SK-N-SH (cell line): ENCODE results near the gene PAQR7. TPM values are rescaled to one million over a fixed set of nuclear protein-coding genes. Genes with fewer than 3 reads are reported as not detected.

Experiments used
- CTCF ChIA-PET: fragments of 300-600, 350-600 bp; formaldehyde crosslinking; extraction: SDS; loops from one replicate; lab custom pipeline; 2021; lab: Yijun Ruan, JAX
- POLR2A ChIA-PET: fragments of 350-600 bp; sonication (Branson Sonifier 250); formaldehyde crosslinking; extraction: SDS; loops from one replicate; lab custom pipeline; 2020; ENCODE audit warnings: antibody characterized with exemption, inconsistent platforms; lab: Yijun Ruan, JAX
- DNase-seq: peaks from one replicate; pipeline ENCODE4 v3.0.0; 2012
- H2AFZ ChIP-seq: fragments of 200-600 bp; sonication (generic); 2 replicates; pipeline ENCODE4 v1.8.1; 2016; ENCODE audit warnings: antibody characterized with exemption, mild to moderate bottlenecking, low read depth
- H3F3A ChIP-seq: fragments of 200-600 bp; sonication (generic); replicated peaks from 2 replicates; pipeline ENCODE3; 2016; ENCODE audit warnings: antibody characterized with exemption, mild to moderate bottlenecking; ENCODE audit not compliant: insufficient read depth
- H3K27ac ChIP-seq, 2 experiments: fragments of 200-500 bp in 1 of 2; fragments of 200-600 bp in 1 of 2; sonication (Bioruptor generic) in 1 of 2; sonication (generic), shearing (Covaris generic) in 1 of 2; 2 replicates each; pipeline versions ENCODE4 v1.5.1 to v1.6.1; 2014 to 2016; ENCODE audit warnings: low read depth in 2 of 2, inconsistent platforms in 1 of 2, low read length in 1 of 2, mild to moderate bottlenecking in 1 of 2, mixed read lengths in 1 of 2
- H3K27me3 ChIP-seq: fragments of 200-600 bp; sonication (generic), shearing (Covaris generic); 2 replicates; pipeline ENCODE4 v1.6.1; 2016; ENCODE audit warnings: mixed run types; ENCODE audit not compliant: insufficient read depth
- H3K36me3 ChIP-seq, 2 experiments: fragments of 200-500 bp in 1 of 2; fragments of 200-600 bp in 1 of 2; sonication (Bioruptor generic) in 1 of 2; sonication (generic) in 1 of 2; replicated peaks in 1 of 2; 2 replicates each; pipeline versions ENCODE3 to v1.5.1; 2014 to 2016; ENCODE audit warnings: low read length in 1 of 2, mild to moderate bottlenecking in 1 of 2; ENCODE audit not compliant: insufficient read depth in 2 of 2, control insufficient read depth in 1 of 2
- H3K4me1 ChIP-seq, 2 experiments: fragments of 200-500 bp in 1 of 2; fragments of 200-600 bp in 1 of 2; sonication (Bioruptor generic) in 1 of 2; sonication (generic), shearing (Covaris generic) in 1 of 2; 2 replicates each; pipeline versions ENCODE4 v1.5.1 to v1.6.1; 2014 to 2016; ENCODE audit warnings: low read depth in 1 of 2, low read length in 1 of 2, mixed run types in 1 of 2; ENCODE audit not compliant: insufficient read depth in 2 of 2, control insufficient read depth in 1 of 2
- H3K4me2 ChIP-seq: fragments of 200-600 bp; sonication (generic), shearing (Covaris generic); 2 replicates; pipeline ENCODE4 v1.6.1; 2017; ENCODE audit warnings: mixed run types
- H3K4me3 ChIP-seq, 2 experiments: fragments of 200-500 bp in 1 of 2; fragments of 200-600 bp in 1 of 2; sonication (Bioruptor generic) in 1 of 2; sonication (generic), shearing (Covaris generic) in 1 of 2; 2 replicates each; pipeline versions ENCODE4 v1.5.1 to v1.8.1; 2014 to 2016; ENCODE audit warnings: low read depth in 2 of 2, inconsistent platforms in 1 of 2, low read length in 1 of 2, mild to moderate bottlenecking in 1 of 2, mixed read lengths in 1 of 2, moderate library complexity in 1 of 2
- H3K79me2 ChIP-seq: fragments of 200-600 bp; sonication (generic); 2 replicates; pipeline ENCODE4 v1.8.1; 2017; ENCODE audit warnings: mild to moderate bottlenecking; ENCODE audit not compliant: insufficient read depth
- H3K9ac ChIP-seq: fragments of 200-600 bp; sonication (generic); 2 replicates; pipeline ENCODE4 v1.6.1; 2017; ENCODE audit warnings: mixed run types
- H3K9me2 ChIP-seq: fragments of 200-600 bp; sonication (generic); 2 replicates; pipeline ENCODE4 v1.6.1; 2017; ENCODE audit warnings: mixed run types
- H3K9me3 ChIP-seq: fragments of 200-600 bp; sonication (generic); 2 replicates; pipeline ENCODE4 v1.6.1; 2017; ENCODE audit warnings: mixed run types, mild to moderate bottlenecking, moderate library complexity
- H4K20me1 ChIP-seq: fragments of 200-600 bp; sonication (generic); 2 replicates; pipeline ENCODE4 v1.6.1; 2017; ENCODE audit warnings: mild to moderate bottlenecking, mixed run types; ENCODE audit not compliant: insufficient read depth
- CTCF ChIP-seq: fragments of 200-600 bp; sonication (generic); IDR thresholded peaks from 2 replicates; pipeline ENCODE4 v1.6.1; 2017; ENCODE audit warnings: antibody characterized with exemption, mild to moderate bottlenecking, moderate library complexity
- ELF1 ChIP-seq: IDR thresholded peaks from 2 replicates; pipeline ENCODE4 v1.4.0; 2012
- EP300 ChIP-seq, 2 experiments: IDR thresholded peaks; 2 replicates each; pipeline versions ENCODE4 v1.4.0 to v1.6.1; 2012; ENCODE audit warnings: borderline replicate concordance in 1 of 2, low read depth in 1 of 2, low read length in 1 of 2
- FOSL2 ChIP-seq: IDR thresholded peaks from 2 replicates; pipeline ENCODE4 v1.4.0; 2012; ENCODE audit warnings: low read depth, mild to moderate bottlenecking, moderate library complexity, borderline replicate concordance
- FOXJ3 ChIP-seq: sonication (generic); formaldehyde crosslinking; IDR thresholded peaks from 2 replicates; pipeline ENCODE4 v1.5.1; 2020; ENCODE audit warnings: mild to moderate bottlenecking, missing genetic modification reagents
- FOXM1 ChIP-seq: IDR thresholded peaks from 2 replicates; pipeline ENCODE4 v1.4.0; 2012; ENCODE audit warnings: low read depth, mild to moderate bottlenecking
- GABPA ChIP-seq: IDR thresholded peaks from 2 replicates; pipeline ENCODE4 v1.4.0; 2012; ENCODE audit warnings: low read depth, mild to moderate bottlenecking
- IRF3 ChIP-seq: fragments of 150-350 bp; IDR thresholded peaks from 2 replicates; pipeline ENCODE4 v1.6.1; 2016; ENCODE audit warnings: mild to moderate bottlenecking, low read depth, low read length
- NFIC ChIP-seq: IDR thresholded peaks from 2 replicates; pipeline ENCODE4 v1.4.0; 2012; ENCODE audit warnings: borderline replicate concordance
- POLR2AphosphoS5 ChIP-seq: IDR thresholded peaks from 2 replicates; pipeline ENCODE4 v1.6.1; 2012; ENCODE audit warnings: low read depth, low read length
- RAD21 ChIP-seq: IDR thresholded peaks from 2 replicates; pipeline ENCODE4 v1.6.1; 2012; ENCODE audit warnings: mild to moderate bottlenecking, low read length
- RCOR1 ChIP-seq: fragments of 150-350 bp; IDR thresholded peaks from 2 replicates; pipeline ENCODE4 v1.6.1; 2017; ENCODE audit warnings: antibody characterized with exemption, low read length
- REST ChIP-seq: IDR thresholded peaks from 2 replicates; pipeline ENCODE4 v1.6.1; 2012; ENCODE audit warnings: mild to moderate bottlenecking, low read depth, low read length, moderate library complexity
- RFX5 ChIP-seq: IDR thresholded peaks from 2 replicates; pipeline ENCODE4 v1.6.1; 2012; ENCODE audit warnings: mild to moderate bottlenecking, improper control_type of control experiment, low read length
- SMC3 ChIP-seq: IDR thresholded peaks from 2 replicates; pipeline ENCODE4 v1.6.1; 2012; ENCODE audit warnings: low read depth, low read length, improper control_type of control experiment
- TCF12 ChIP-seq: IDR thresholded peaks from 2 replicates; pipeline ENCODE4 v1.4.0; 2012
- TEAD4 ChIP-seq: IDR thresholded peaks from 2 replicates; pipeline ENCODE4 v1.4.0; 2012; ENCODE audit warnings: mild to moderate bottlenecking, borderline replicate concordance; ENCODE audit not compliant: insufficient read depth
- USF1 ChIP-seq: IDR thresholded peaks from 2 replicates; pipeline ENCODE4 v1.4.0; 2012; ENCODE audit warnings: low read depth, borderline replicate concordance
- YY1 ChIP-seq: IDR thresholded peaks from 2 replicates; pipeline ENCODE4 v1.4.0; 2012; ENCODE audit warnings: low read depth, mild to moderate bottlenecking
- WGBS: methylation state at CpG from one replicate; pipeline ENCODE4 v1.1.6; 2017; ENCODE audit warnings: low lambda C conversion rate; 5-methylcytosine and 5-hydroxymethylcytosine counted together
- polyA plus RNA-seq, 3 experiments: library from polyadenylated mRNA; depleted of rRNA; stranded (reverse); fragments of >200 nt; gene quantifications; 2 replicates each; pipeline ENCODE4 v1.2.3, GENCODE V29; 2012

PAQR7 gene
- polyA plus RNA-seq, 1 of the 3 experiments (the other 2 are of a cell fraction): 5.6 TPM

GRCh38 chr1:25845664-25846063 is 29.8 kb downstream of the PAQR7 start:
- H3K27me3 ChIP-seq: no peaks in the 10 kb centered on the region
- 85% methylated on average over 5 of the region's 5 CpGs for WGBS
- H3K9me3 ChIP-seq: 0 out of 2 replicates have a peak, but pooled peaks cover 5% of the 10 kb centered on the region
- POLR2A ChIA-PET: no interaction called here
- H3F3A ChIP-seq: no peaks in the 10 kb centered on the region
- H3K4me2 ChIP-seq: no peak overlapping the region
- H3K9ac ChIP-seq: no peak overlapping the region
- no peak overlapping the region for H3K4me3 ChIP-seq
- no peak overlapping the region for H3K27ac ChIP-seq
- H3K9me2 ChIP-seq: no peaks in the 10 kb centered on the region
- H3K79me2 ChIP-seq: no peaks in the 10 kb centered on the region
- TF ChIP-seq RAD21 (no peak), YY1 (no peak), IRF3 (no peak), POLR2AphosphoS5 (no peak), EP300 (IDR thresholded peaks at IDR 0.05; ENCODE audit: borderline replicate concordance in 1 of 2, low read depth in 1 of 2, low read length in 1 of 2) (no peak), SMC3 (no peak), NFIC (no peak), FOSL2 (no peak), FOXM1 (no peak), TEAD4 (no peak), CTCF (no peak), FOXJ3 (no peak), GABPA (no peak), USF1 (no peak), RCOR1 (no peak), RFX5 (no peak), ELF1 (no peak), REST (no peak), TCF12 (no peak)
- TF ChIP-seq, all 33 proteins: peak for 0
- DNase-seq: no peak
- Histone ChIP-seq H3K36me3 (no peaks in the 10 kb centered on the region), H4K20me1 (no peaks in the 10 kb centered on the region), H3K4me1 (no peaks in the 10 kb centered on the region), H2AFZ (no peak overlapping the region)
- CTCF ChIA-PET: no interaction called here
